Measurements from ENCODE around the gene FBXO24.

FBXO24 gene

GRCh38 chr7:100574362-100575205, 11.5 kb upstream of the FBXO24 start:
- no peak for DNase-seq (ENCODE audit: low spot score)

- no peak for DNase-seq (ENCODE audit: low spot score)
These were observed 10.9 kb upstream of the FBXO24 start for GRCh38 chr7:100575206-100575631.

- DNase-seq (ENCODE audit: low spot score), result no peak
These were observed 10.3 kb upstream of the FBXO24 start for GRCh38 chr7:100575746-100576383.

GRCh38 chr7:100576384-100576993, 9.6 kb upstream of the FBXO24 start:
- no peak for DNase-seq (ENCODE audit: low spot score)

GRCh38 chr7:100577103-100577502, 9.0 kb upstream of the FBXO24 start:
- no peak for DNase-seq (ENCODE audit: low spot score)

- no peak for DNase-seq (ENCODE audit: low spot score)
These were observed 8.6 kb upstream of the FBXO24 start for GRCh38 chr7:100577507-100577906.

- no peak for DNase-seq (ENCODE audit: low spot score)
These were observed 7.6 kb upstream of the FBXO24 start for GRCh38 chr7:100578246-100579183.

GRCh38 chr7:100580466-100581283, 5.5 kb upstream of the FBXO24 start:
- DNase-seq (ENCODE audit: low spot score), result no peak

GRCh38 chr7:100582041-100582579, 4.0 kb upstream of the FBXO24 start:
- DNase-seq (ENCODE audit: low spot score), result no peak

GRCh38 chr7:100582650-100583049, 3.5 kb upstream of the FBXO24 start:
- no peak for DNase-seq (ENCODE audit: low spot score)

GRCh38 chr7:100583132-100584053, 2.7 kb upstream of the FBXO24 start:
- DNase-seq (ENCODE audit: low spot score), result no peak

GRCh38 chr7:100584054-100584682, 2.0 kb upstream of the FBXO24 start:
- no peak for DNase-seq (ENCODE audit: low spot score)

GRCh38 chr7:100584683-100585510, 1.2 kb upstream of the FBXO24 start:
- DNase-seq (ENCODE audit: low spot score), result peak; percentile 55

- DNase-seq (ENCODE audit: low spot score), result peak; percentile 80
These were observed 440 bp upstream of the FBXO24 start, which contains the start of gene LRCH4 for GRCh38 chr7:100585511-100586265. TSS of gene LRCH4 (minus strand) at chr7:100586129. CDS start at chr7:100586100, 29 bp downstream.

- DNase-seq (ENCODE audit: low spot score), result no peak
These were observed 2.3 kb downstream of the FBXO24 start for GRCh38 chr7:100588438-100588837.

- DNase-seq (ENCODE audit: low spot score), result no peak
These were observed 3.3 kb downstream of the FBXO24 start for GRCh38 chr7:100589341-100589947.

Measured in hematopoietic multipotent progenitor cell treated with erythropoietin and hydrocortisone succinate and interleukin-3 and kit ligand, for 17 days (in vitro differentiated cells).